Gastrocnemius medialis (tissue), 4 donors: Measurements from ENCODE around the gene PLB1.

Experiments used
- CTCF ChIP-seq, 5 experiments: fragments of 450-650 bp in 3 of 5; fragments of 200-600 bp in 2 of 5; sonication (generic) in 2 of 5; IDR thresholded peaks in 4 of 5; conservative IDR thresholded peaks in 1 of 5; 1 replicate in 4 of 5; 2 replicates in 1 of 5; pipeline ENCODE4 v1.5.1; 2016 to 2019; ENCODE audit warnings: antibody characterized with exemption in 5 of 5, mild to moderate bottlenecking in 3 of 5, moderate library complexity in 3 of 5
- POLR2A ChIP-seq, 2 donors: fragments of 450-650 bp; IDR thresholded peaks; one replicate each; pipeline ENCODE4 v1.6.1; 2017; ENCODE audit warnings: antibody characterized with exemption in 2 of 2, mild to moderate bottlenecking in 2 of 2, moderate library complexity in 2 of 2

GRCh38 chr2:28600181-28600580, 104.3 kb downstream of the PLB1 start:
- TF ChIP-seq POLR2A (IDR thresholded peaks at IDR 0.05) (no peak), CTCF (IDR thresholded peaks at IDR 0.05 in 4 of 5, conservative IDR thresholded peaks at IDR 0.05 in 1 of 5) (no peak)
